KMS-11 (cell line): ENCODE measurements around the gene GRIK3.

Experiments
- H2AFZ ChIP-seq: fragments of 200-600 bp; sonication (generic); 2 replicates; pipeline ENCODE4 v1.6.1; 2016; ENCODE audit warnings: antibody characterized with exemption, mixed run types, low read depth
- H3K27ac ChIP-seq: fragments of 200-600 bp; sonication (generic); 2 replicates; pipeline ENCODE4 v1.6.1; 2016; ENCODE audit warnings: mild to moderate bottlenecking, mixed run types
- H3K27me3 ChIP-seq: fragments of 200-600 bp; sonication (generic); 2 replicates; pipeline ENCODE4 v1.6.1; 2017; ENCODE audit warnings: mild to moderate bottlenecking, low read depth, mixed run types, moderate library complexity; ENCODE audit not compliant: insufficient read depth
- H3K36me3 ChIP-seq: fragments of 200-600 bp; sonication (generic); 2 replicates; pipeline ENCODE4 v1.6.1; 2017; ENCODE audit warnings: mild to moderate bottlenecking, mixed run types; ENCODE audit not compliant: insufficient read depth
- H3K4me1 ChIP-seq: fragments of 200-600 bp; sonication (generic); 2 replicates; pipeline ENCODE4 v1.6.1; 2016; ENCODE audit warnings: mild to moderate bottlenecking, low read depth, mixed run types; ENCODE audit not compliant: poor library complexity, severe bottlenecking
- H3K4me2 ChIP-seq: fragments of 200-600 bp; sonication (generic); 2 replicates; pipeline ENCODE4 v1.7.0; 2016; ENCODE audit warnings: mild to moderate bottlenecking, mixed run types
- H3K4me3 ChIP-seq: fragments of 200-600 bp; sonication (generic); IDR thresholded peaks from 2 replicates; pipeline ENCODE4 v1.6.1; 2017; ENCODE audit warnings: low read depth, low read length, mixed read lengths; ENCODE audit not compliant: insufficient read depth
- H3K79me2 ChIP-seq: fragments of 200-600 bp; sonication (generic); 2 replicates; pipeline ENCODE4 v1.6.1; 2016; ENCODE audit warnings: low read depth, mixed run types; ENCODE audit not compliant: insufficient read depth
- H3K9ac ChIP-seq: fragments of 200-600 bp; sonication (generic); 2 replicates; pipeline ENCODE4 v1.6.1; 2016; ENCODE audit warnings: mild to moderate bottlenecking, mixed run types
- H4K20me1 ChIP-seq: fragments of 200-600 bp; sonication (generic); 2 replicates; pipeline ENCODE4 v1.6.1; 2016; ENCODE audit warnings: mild to moderate bottlenecking, mixed run types; ENCODE audit not compliant: insufficient read depth
- CTCF ChIP-seq: fragments of 200-600 bp; sonication (generic); conservative IDR thresholded peaks from 2 replicates; pipeline ENCODE4 v1.6.1; 2017; ENCODE audit warnings: low read depth, mild to moderate bottlenecking, antibody characterized with exemption, low read length, moderate library complexity, mixed read lengths

GRIK3 gene

DNA sequence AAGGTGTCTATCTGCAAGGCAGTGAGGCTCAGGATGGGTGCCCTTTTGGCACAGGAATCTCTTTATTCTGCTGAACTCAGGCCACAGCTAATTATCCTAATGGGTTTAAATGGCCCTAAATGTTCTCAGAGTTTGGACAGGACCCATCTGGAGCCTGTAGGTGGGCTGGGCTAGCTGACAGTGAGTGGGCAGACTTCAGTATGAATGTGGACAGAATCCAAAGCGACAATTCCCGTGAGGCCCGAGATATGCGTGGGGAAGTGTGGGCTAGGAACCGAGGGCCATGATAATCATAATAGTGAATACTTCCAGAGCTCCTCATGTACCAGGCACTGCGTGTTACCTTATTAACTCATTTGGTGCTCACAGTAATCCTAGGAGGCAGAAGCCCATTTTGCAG is 165.3 kb downstream of the GRIK3 start:
- H3K27ac ChIP-seq = no peak overlapping the region
- no peaks in the 10 kb centered on the region for H4K20me1 ChIP-seq
- H3K4me1 ChIP-seq = no peaks in the 10 kb centered on the region
- H2AFZ ChIP-seq = no peak overlapping the region
- no peak overlapping the region for H3K4me3 ChIP-seq
- no peaks in the 10 kb centered on the region for H3K36me3 ChIP-seq
- TF ChIP-seq CTCF = no peak
- H3K27me3 ChIP-seq = peaks cover 4% of the 10 kb centered on the region; the same call in 1 of the 2 replicates
- H3K4me2 ChIP-seq = no peak overlapping the region
- H3K9ac ChIP-seq = no peak overlapping the region
- H3K79me2 ChIP-seq = no peaks in the 10 kb centered on the region

- H3K27ac ChIP-seq = no peak overlapping the region
- no peaks in the 10 kb centered on the region for H3K4me1 ChIP-seq
- no peak overlapping the region for H3K4me2 ChIP-seq
- H3K9ac ChIP-seq = no peak overlapping the region
- H3K4me3 ChIP-seq = no peak overlapping the region
- H4K20me1 ChIP-seq = no peaks in the 10 kb centered on the region
- no peaks in the 10 kb centered on the region for H3K36me3 ChIP-seq
- no peak overlapping the region for H2AFZ ChIP-seq
- no peaks in the 10 kb centered on the region for H3K79me2 ChIP-seq
- H3K27me3 ChIP-seq = peaks cover 4% of the 10 kb centered on the region; the same call in 1 of the 2 replicates
- no peak for TF ChIP-seq CTCF
Observed at GRCh38 chr1:36867575-36867974, 166.7 kb downstream of the GRIK3 start.

DNA sequence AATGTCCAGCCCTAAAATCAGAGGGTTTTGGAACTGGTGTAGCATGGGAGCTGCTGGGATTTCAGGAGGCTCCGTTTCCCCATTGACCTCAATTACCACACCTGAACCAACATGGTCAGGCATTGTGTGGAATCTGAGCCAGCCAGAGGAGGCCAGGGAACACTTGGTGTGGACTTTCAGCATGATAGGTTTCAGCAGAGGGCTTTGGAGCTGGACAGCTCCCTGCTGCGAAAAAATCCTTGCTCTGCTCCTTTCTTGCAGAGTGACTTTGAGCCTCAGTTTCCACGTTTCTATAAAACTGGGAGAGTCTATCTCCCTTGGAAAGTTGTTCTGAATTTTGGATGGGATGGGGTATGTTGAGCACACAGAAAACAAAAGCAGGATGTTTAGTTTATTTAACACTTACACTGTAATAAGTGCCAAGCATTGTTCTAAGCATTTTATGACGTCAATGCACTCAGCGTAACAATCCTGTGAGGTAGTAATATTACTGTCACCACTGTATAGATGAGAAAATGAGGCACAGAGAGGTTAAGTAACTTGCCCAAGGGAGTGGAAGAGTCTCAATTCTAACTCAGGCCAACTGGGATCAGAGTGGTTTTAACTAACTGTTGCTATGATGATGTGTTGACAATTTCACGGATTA is 168.0 kb downstream of the GRIK3 start:
- Histone ChIP-seq H3K9ac (no peak overlapping the region), H3K36me3 (no peaks in the 10 kb centered on the region), H3K4me1 (no peaks in the 10 kb centered on the region), H3K27ac (no peak overlapping the region), H4K20me1 (no peaks in the 10 kb centered on the region), H3K4me2 (no peak overlapping the region), H3K27me3 (peaks cover 10% of the 10 kb centered on the region; the same call in 1 of the 2 replicates), H3K4me3 (no peak overlapping the region), H3K79me2 (no peaks in the 10 kb centered on the region), H2AFZ (no peak overlapping the region)
- no peak for TF ChIP-seq CTCF

DNA sequence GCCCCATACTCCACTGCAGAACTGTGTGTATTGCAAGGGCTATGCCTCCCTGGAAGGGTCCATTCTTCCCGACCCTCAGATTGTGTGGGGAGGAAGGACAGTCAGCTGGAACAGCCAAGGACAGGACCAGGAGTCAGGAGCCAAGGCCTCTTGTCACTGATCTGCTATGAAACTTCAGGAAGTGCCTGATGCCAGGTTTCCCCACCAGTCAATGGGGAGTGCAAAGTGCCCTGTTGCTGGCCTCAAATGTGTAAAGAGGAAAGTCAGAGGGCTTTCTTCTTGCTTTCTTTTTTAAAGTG is 168.8 kb downstream of the GRIK3 start:
- no peak overlapping the region for H3K4me3 ChIP-seq
- H3K27ac ChIP-seq = no peak overlapping the region
- H3K4me1 ChIP-seq = no peaks in the 10 kb centered on the region
- no peak overlapping the region for H3K9ac ChIP-seq
- no peak overlapping the region for H2AFZ ChIP-seq
- H3K4me2 ChIP-seq = no peak overlapping the region
- no peaks in the 10 kb centered on the region for H3K79me2 ChIP-seq
- H3K36me3 ChIP-seq = no peaks in the 10 kb centered on the region
- TF ChIP-seq CTCF = no peak
- no peaks in the 10 kb centered on the region for H4K20me1 ChIP-seq
- H3K27me3 ChIP-seq = peaks cover 15% of the 10 kb centered on the region; the same call in 1 of the 2 replicates
